GM23338 (cell line): ENCODE measurements around the gene RFX4. TPM values are rescaled to one million over a fixed set of nuclear protein-coding genes. Genes with fewer than 3 reads are reported as not detected.

ENCODE experiments used
- polyA plus RNA-seq: library from polyadenylated mRNA; unstranded; fragments of >200 nt; fragmentation: Nextera tagmentation; extraction: Ambion mirVana; gene quantifications from 2 replicates; pipeline ENCODE4 v1.2.1, GENCODE V29; 2016
- total RNA-seq: library from RNA; depleted of rRNA; stranded (reverse); fragments of >200 nt; shearing (Covaris generic); gene quantifications from 2 replicates; pipeline ENCODE4 v1.2.3, GENCODE V29; 2014; rRNA removed

The RFX4 gene
- total and polyA plus RNA-seq, 2 experiments from 2014 or later, result 0.23 TPM; not detected in 1

Other genes with a start within 250 kb of the RFX4 start
- gene POLR3B, start 225.3 kb upstream of the RFX4 start, total RNA-seq, result 11.7 and 14.6 TPM in 2 replicates
- 3.9 and 4.0 TPM in 2 replicates for gene POLR3B, start 225.3 kb upstream of the RFX4 start, polyA plus RNA-seq
- 24.0 and 25.5 TPM in 2 replicates for gene RIC8B, start 191.7 kb downstream of the RFX4 start, total RNA-seq
- 10.4 and 12.3 TPM in 2 replicates for gene RIC8B, start 191.7 kb downstream of the RFX4 start, polyA plus RNA-seq